SKM-1 (cell line): ENCODE measurements around the gene DHDH.
A peak's percentile ranks its signal among the peaks of the same experiment; 100 is the strongest.

ENCODE experiments used
- DNase-seq: peaks from one replicate; lab custom pipeline; 2025; ENCODE audit not compliant: unreplicated experiment; lab: John Stamatoyannopoulos, UW

Gene DHDH

GRCh38 chr19:48991011-48991609, 57.6 kb downstream of the DHDH start:
- no peak for DNase-seq

GRCh38 chr19:48991873-48992580, 58.5 kb downstream of the DHDH start:
- no peak for DNase-seq

GRCh38 chr19:48992581-48993174, 59.2 kb downstream of the DHDH start:
- no peak for DNase-seq

GRCh38 chr19:48993175-48994034, 59.9 kb downstream of the DHDH start, which contains the start of the genes GYS1 and RUVBL2:
TSS of gene GYS1 (minus strand) at chr19:48993309. CDS start at chr19:48993112, 197 bp downstream.
TSS of gene RUVBL2 (plus strand) at chr19:48993887. CDS start at chr19:48993912, 25 bp downstream.
- DNase-seq, result peak; percentile 94

- DNase-seq, result no peak
Observed at GRCh38 chr19:48994035-48994386, 60.5 kb downstream of the DHDH start.
